Mesodermal cell (in vitro differentiated cells): ENCODE measurements around the gene SEL1L.
"Not testable (repeated sequence)": the region's sequence is repeated elsewhere in the genome, so short reads cannot be mapped to it uniquely, and the experiment has no call there.

Source experiments
- H3K27ac ChIP-seq: 2 replicates; pipeline ENCODE4 v1.7.0; 2013; ENCODE audit warnings: mild to moderate bottlenecking, low read depth, low read length, moderate library complexity; ENCODE audit not compliant: severe bottlenecking
- H3K36me3 ChIP-seq: 2 replicates; pipeline ENCODE4 v1.7.1; 2013; ENCODE audit warnings: mild to moderate bottlenecking, low read length, moderate library complexity; ENCODE audit not compliant: control insufficient read depth, insufficient read depth
- H3K4me1 ChIP-seq: one replicate; pipeline ENCODE4 v1.7.1; 2013; ENCODE audit warnings: mild to moderate bottlenecking, low read length; ENCODE audit not compliant: insufficient read depth, control insufficient read depth, poor library complexity, severe bottlenecking
- H3K4me3 ChIP-seq: 2 replicates; pipeline ENCODE4 v1.7.0; 2013; ENCODE audit warnings: low read length, control low read depth, mild to moderate bottlenecking; ENCODE audit not compliant: insufficient read depth, poor library complexity, severe bottlenecking; ENCODE audit errors: extremely low read depth
- H3K9me3 ChIP-seq: 2 replicates; pipeline ENCODE4 v1.7.1; 2013; ENCODE audit warnings: mild to moderate bottlenecking, low read length, moderate library complexity; ENCODE audit not compliant: control insufficient read depth
- WGBS, 2 experiments: methylation state at CpG; one replicate each; pipeline ENCODE4 v1.1.5; 2013; ENCODE audit warnings: missing lambda C conversion rate in 2 of 2; ENCODE audit not compliant: insufficient coverage in 2 of 2; 5-methylcytosine and 5-hydroxymethylcytosine counted together

The SEL1L gene

DNA sequence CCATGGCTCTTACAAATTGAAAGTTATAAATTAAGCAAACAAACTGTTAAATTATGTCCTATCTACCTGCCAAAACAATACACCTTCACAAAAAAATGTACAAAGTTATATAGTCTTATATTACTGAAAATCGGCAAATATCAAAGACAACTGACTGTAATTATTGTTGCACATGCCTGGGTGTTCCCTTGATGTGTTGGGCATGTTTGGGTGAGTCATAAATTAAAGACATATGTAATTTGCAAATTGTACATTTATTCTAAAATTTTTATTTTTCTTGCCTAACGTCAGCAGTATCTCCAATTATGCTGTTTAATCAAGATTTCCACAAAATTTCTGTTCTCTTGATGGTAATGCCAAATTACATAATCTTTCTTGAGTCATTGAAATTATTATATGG lies 22.0 kb upstream of the SEL1L start:
- H3K27ac ChIP-seq = no peak overlapping the region
- H3K36me3 ChIP-seq = no peaks in the 10 kb centered on the region
- WGBS, 2 experiments = no CpG with 5 or more reads among the region's 2 CpGs
- no peak overlapping the region for H3K4me3 ChIP-seq
- no peaks in the 10 kb centered on the region for H3K9me3 ChIP-seq
- H3K4me1 ChIP-seq = no peaks in the 10 kb centered on the region

DNA sequence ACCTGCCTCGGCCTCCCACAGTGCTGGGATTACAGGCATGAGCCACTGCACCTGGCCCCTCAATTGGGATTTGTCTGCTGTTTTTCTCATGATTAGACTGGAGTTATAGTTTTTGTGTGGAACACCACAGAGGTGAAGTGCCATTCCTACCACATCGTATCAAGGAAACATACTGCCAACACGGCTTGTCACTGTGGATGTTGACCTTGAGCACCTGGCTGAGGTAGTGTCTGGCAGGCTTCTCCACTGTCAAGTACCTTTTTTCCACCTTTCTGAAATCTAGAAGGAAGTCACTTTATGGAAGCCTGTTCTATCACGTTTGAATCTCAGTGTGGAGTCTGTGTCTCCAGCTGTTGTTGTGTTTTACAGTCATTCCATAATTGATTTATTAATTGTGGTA lies 21.4 kb upstream of the SEL1L start:
- Histone ChIP-seq H3K9me3 (no peaks in the 10 kb centered on the region), H3K36me3 (no peaks in the 10 kb centered on the region), H3K27ac (no peak overlapping the region), H3K4me3 (no peak overlapping the region), H3K4me1 (no peaks in the 10 kb centered on the region)
- WGBS, 2 experiments = 93 to 100% methylated on average over 2 to 3 of the region's 4 CpGs

DNA sequence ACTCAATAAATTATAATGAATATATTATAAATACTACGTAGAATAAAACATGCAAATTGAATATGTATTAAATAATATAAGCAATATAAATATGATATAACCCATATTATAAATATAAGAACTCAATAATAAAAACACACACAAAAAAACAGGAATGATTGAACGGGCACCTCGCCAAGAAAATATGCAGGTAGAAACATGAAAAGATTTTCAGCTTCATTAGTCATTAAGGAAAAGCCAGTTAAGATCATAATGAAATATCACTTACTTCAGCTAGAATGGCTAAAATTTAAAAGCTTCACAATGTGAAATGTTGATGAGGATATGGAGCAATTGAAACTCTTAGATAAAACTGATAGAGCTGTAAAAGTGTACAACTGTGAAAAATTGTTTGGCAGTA lies 17.8 kb upstream of the SEL1L start:
- no peak overlapping the region for H3K27ac ChIP-seq
- no CpG with 5 or more reads among the region's 3 CpGs for WGBS, 2 experiments

DNA sequence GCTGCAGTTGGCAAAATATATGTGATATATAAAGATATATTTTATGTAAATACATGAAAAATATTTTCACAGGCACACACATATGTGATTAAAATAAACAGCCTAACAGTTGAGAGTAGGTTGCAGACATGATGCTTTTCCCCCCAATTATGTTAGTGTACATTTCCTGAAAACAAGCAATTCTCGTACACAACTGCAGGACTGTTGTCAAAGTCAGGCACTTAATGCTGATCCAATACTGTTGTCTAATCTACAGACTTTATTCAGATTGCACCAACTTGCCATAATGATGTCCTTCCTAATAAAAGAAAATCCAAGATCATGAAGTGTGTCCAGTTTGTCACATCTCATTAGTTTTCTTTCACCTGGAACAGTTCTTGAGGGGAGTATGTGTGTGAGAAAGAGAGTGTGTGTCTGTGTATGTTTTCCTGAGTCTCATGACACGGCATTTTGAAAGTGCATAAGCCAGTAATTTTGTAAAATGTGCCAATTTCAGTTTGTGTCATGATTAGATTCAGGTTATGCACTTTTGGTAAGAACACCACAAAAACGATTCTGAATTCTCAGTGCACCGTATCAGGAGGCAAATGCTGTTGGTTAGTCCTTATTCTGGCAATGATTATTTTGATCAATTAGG lies 16.5 kb upstream of the SEL1L start:
- whole genome bisulfite sequencing, 2 experiments = 73 to 90% methylated on average over 2 to 3 of the region's 4 CpGs
- Histone ChIP-seq H3K4me1 (no peaks in the 10 kb centered on the region), H3K4me3 (no peak overlapping the region), H3K36me3 (no peaks in the 10 kb centered on the region), H3K27ac (no peak overlapping the region), H3K9me3 (no peaks in the 10 kb centered on the region)

More for the DNA sequence above, 17.8 kb upstream of the SEL1L start:
- Histone ChIP-seq H3K36me3 (no peaks in the 10 kb centered on the region), H3K4me3 (no peak overlapping the region), H3K4me1 (no peaks in the 10 kb centered on the region), H3K9me3 (no peaks in the 10 kb centered on the region)

DNA sequence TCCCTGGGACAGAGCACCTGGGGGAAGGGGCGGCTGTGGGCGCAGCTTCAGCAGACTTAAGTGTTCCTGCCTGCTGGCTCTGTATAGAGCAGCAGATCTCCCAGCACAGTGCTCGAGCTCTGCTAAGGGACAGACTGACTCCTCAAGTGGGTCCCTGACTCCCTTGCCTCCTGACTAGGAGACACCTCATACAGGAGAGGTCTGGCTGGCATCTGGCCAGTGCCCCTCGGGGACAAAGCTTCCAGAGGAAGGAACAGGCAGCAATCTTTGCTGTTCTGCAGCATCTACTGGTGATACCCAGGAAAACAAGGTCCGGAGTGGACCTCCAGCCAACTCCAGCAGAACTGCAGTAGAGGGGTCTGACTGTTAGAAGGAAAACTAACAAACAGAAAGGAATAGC lies 7.6 kb upstream of the SEL1L start:
- WGBS, 2 experiments = 91 to 100% methylated on average over 3 to 4 of the region's 5 CpGs
- not testable (repeated sequence) for H3K36me3 ChIP-seq, H3K4me1 ChIP-seq, H3K4me3 ChIP-seq, H3K27ac ChIP-seq, H3K9me3 ChIP-seq

DNA sequence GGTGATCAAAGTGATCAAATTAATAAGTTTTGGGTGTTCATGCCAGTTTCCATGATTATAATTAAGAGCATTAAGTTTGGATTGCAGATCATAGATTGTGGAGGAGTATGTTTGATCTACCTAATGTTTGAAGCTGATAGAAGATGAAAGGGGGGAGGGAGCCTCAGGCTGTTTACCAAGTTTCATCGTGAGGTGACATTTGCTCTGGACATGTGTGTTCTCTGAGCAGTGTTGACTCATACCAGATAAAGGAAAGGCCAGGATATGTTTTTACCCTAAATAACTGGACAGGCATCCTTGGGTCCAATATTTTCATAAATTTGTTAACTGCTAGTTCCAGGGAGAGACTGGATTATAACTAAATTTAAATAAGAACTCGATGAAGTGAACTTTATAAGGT lies 3.5 kb upstream of the SEL1L start:
- no peak overlapping the region for H3K27ac ChIP-seq
- H3K36me3 ChIP-seq = peaks cover under 1% of the 10 kb centered on the region
- H3K9me3 ChIP-seq = no peaks in the 10 kb centered on the region
- peaks cover 6% of the 10 kb centered on the region for H3K4me1 ChIP-seq
- H3K4me3 ChIP-seq = no peak overlapping the region
- 73 to 100% methylated on average over 1 of the region's 2 CpGs for WGBS, 2 experiments

DNA sequence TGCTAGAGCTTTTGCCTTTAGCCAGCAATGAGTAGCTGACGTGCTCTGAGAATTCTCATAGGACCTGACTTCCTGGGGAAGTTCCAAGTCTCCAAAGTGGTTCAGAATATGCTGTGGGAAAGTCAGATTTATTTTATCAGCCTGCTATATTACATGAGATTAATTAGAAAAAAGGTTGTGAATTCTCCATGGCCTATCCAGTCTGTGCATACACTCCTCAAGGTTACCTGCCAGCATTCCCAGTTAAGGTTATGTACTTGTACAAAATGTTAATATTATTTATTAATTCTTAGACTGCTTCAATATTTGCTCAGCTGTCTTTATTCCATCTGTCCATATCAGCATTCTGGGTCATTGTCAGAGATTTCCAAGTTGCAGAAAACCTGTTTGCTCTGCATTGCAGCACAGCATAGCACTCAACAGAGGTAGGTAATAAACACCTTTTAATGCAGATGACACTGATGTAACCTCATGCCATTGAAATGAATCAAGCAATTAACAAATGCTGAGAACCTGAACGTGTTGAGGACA lies 2.7 kb upstream of the SEL1L start:
- H3K27ac ChIP-seq = no peak overlapping the region
- H3K9me3 ChIP-seq = no peaks in the 10 kb centered on the region
- no peak overlapping the region for H3K4me3 ChIP-seq
- peaks cover 4% of the 10 kb centered on the region for H3K36me3 ChIP-seq
- H3K4me1 ChIP-seq = peaks cover 6% of the 10 kb centered on the region
- 14 to 56% methylated on average over 1 to 2 of the region's 2 CpGs for WGBS, 2 experiments

DNA sequence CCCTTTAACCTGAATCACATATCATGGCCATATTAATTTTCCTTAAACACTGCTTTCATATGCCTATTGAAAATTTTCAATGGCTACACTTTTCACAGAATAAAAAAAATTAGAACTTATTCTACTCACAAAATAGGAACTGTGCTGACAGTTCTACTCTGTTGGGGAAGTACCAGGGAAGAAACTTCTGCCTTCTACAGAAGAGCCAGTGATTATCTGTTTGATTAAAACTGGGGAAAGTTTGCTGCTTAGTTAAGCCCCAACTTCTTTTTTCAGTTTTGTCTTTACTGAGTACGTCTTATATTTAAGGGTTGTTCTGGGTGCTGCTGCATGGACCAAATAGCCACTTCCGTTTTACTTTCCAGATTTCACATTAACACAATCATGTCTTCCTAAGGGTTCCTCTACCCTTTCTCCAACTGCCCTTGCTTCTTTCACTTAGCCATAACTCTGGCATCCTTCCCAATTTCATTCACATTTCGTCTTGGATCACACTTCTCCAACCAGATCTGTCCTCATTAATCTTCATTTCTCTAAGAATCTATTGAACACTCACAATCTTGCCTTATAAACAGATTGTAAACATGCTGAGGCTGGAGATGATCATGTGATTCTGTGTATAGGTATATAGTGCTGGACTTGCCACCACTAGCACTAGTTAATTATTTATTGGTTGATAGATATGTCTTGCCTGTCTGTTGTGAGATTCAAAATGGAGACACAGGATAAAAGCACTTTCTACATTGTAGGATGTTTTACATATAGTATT lies 1.9 kb upstream of the SEL1L start:
- H3K27ac ChIP-seq = no peak overlapping the region
- WGBS, 2 experiments = 85 to 94% methylated on average over 3 of the region's 3 CpGs
- H3K36me3 ChIP-seq = peaks cover 4% of the 10 kb centered on the region
- no peak overlapping the region for H3K4me3 ChIP-seq
- peaks cover 6% of the 10 kb centered on the region for H3K4me1 ChIP-seq
- H3K9me3 ChIP-seq = no peaks in the 10 kb centered on the region

DNA sequence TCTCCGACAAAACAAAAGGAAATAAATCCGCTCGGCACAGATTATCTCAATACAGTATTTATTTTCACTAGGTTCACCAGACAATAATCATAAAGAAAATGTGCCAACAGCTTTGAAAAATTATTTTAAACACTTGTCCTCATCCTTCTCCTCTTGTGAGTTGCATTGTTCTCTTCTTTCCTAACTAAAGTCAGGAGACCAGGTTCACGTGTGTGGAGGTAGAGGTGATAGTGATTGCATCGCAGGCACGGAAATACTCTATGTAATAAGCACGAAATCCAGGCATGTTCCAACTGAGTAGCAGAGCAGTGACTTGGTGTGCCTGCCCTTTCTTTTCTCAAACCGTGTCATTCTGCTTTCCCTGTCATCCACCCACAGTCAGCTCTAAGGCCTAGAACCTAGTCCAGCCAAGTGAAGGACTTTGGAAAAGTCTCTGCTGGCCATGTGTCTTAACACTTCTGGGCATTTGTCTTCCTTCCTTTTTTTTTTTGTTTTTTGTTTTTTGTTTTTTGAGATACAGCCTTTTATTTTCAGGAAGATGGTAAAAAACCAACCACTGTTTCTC lies 939 bp upstream of the SEL1L start:
- H3K4me3 ChIP-seq = no peak overlapping the region
- 91 to 93% methylated on average over 7 to 8 of the region's 8 CpGs for WGBS, 2 experiments
- peaks cover 4% of the 10 kb centered on the region for H3K36me3 ChIP-seq
- peaks cover 6% of the 10 kb centered on the region for H3K4me1 ChIP-seq
- H3K9me3 ChIP-seq = no peaks in the 10 kb centered on the region
- H3K27ac ChIP-seq = no peak overlapping the region

DNA sequence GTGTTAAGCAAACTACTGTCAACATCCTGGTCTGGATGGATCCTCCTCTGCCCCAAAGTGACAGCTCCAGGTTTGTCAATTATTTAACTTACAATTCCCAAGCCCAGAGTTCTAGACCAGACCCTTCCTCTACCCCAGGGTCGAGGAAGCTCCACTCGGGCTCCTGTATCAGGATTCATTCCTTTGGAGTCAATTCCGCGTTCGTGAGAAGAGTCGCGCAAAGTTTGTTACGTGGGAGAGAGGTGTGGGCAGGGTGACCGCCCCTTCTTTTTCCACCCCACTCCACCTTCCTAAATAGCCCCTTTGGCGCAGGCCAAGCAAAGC lies 479 bp downstream of the SEL1L start:
- Histone ChIP-seq H3K4me3 (peak overlapping the region; percentile 97), H3K9me3 (no peaks in the 10 kb centered on the region), H3K4me1 (peaks cover 6% of the 10 kb centered on the region), H3K27ac (no peak overlapping the region), H3K36me3 (peaks cover 4% of the 10 kb centered on the region)
- no CpG with 5 or more reads among the region's 10 CpGs for WGBS, 2 experiments

DNA sequence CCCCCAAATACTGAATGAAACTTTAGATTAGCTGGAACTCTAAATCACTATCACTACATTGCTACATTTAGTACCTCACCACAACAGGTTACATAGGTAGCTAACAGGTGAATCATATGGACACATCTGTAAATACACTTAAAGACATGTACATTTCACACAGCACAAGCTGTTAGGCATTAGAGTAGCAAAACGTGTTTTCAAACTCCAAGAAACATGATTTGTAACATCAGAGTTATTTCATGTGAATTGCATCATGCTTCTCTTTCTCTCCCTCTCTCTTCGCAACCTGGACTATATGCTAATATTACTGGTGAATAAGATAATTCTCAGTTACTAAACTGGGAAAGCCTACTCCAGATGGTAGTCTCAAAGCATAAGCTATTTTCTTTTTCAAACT lies 4.3 kb downstream of the SEL1L start:
- peaks cover 6% of the 10 kb centered on the region for H3K4me1 ChIP-seq
- peaks cover 22% of the 10 kb centered on the region for H3K36me3 ChIP-seq
- no peaks in the 10 kb centered on the region for H3K9me3 ChIP-seq
- H3K27ac ChIP-seq = no peak overlapping the region
- 71% methylated on average over 1 of the region's 2 CpGs; no CpG with 5 or more reads in 1 of the 2 experiments for WGBS, 2 experiments
- H3K4me3 ChIP-seq = no peak overlapping the region
